Neuronal stem cell (in vitro differentiated cells): Measurements from ENCODE around the gene GRIFIN.

Source experiments
- DNase-seq: peaks from one replicate; pipeline ENCODE4 v3.0.0-alpha.2; 2013; ENCODE audit warnings: low spot score
- H2AFZ ChIP-seq: one replicate; pipeline ENCODE4 v1.6.1; 2013; ENCODE audit warnings: mild to moderate bottlenecking, low read length, inconsistent platforms
- H2AK5ac ChIP-seq: 2 replicates; pipeline ENCODE4 v1.6.1; 2013; ENCODE audit warnings: low read depth, mild to moderate bottlenecking, inconsistent platforms, low read length, moderate library complexity, mixed read lengths
- H2BK120ac ChIP-seq: 2 replicates; pipeline ENCODE4 v1.6.1; 2013; ENCODE audit warnings: low read depth, mild to moderate bottlenecking, inconsistent platforms, low read length, moderate library complexity, mixed read lengths
- H2BK12ac ChIP-seq: one replicate; pipeline ENCODE4 v1.6.1; 2013; ENCODE audit warnings: low read length, inconsistent platforms
- H2BK15ac ChIP-seq: 2 replicates; pipeline ENCODE4 v1.6.1; 2013; ENCODE audit warnings: mild to moderate bottlenecking, low read length, inconsistent platforms, mixed read lengths
- H2BK5ac ChIP-seq: one replicate; pipeline ENCODE4 v1.6.1; 2013; ENCODE audit warnings: inconsistent platforms, mild to moderate bottlenecking, low read length, moderate library complexity
- H3K14ac ChIP-seq: one replicate; pipeline ENCODE4 v1.6.1; 2013; ENCODE audit warnings: low read length, inconsistent platforms
- H3K18ac ChIP-seq: 2 replicates; pipeline ENCODE4 v1.6.1; 2013; ENCODE audit warnings: low read length, inconsistent platforms
- H3K23ac ChIP-seq: 2 replicates; pipeline ENCODE4 v1.6.1; 2013; ENCODE audit warnings: low read depth, mild to moderate bottlenecking, mixed read lengths, low read length, inconsistent platforms; ENCODE audit not compliant: poor library complexity
- H3K27ac ChIP-seq: replicated peaks from 3 replicates; pipeline ENCODE4 v1.5.1; 2013; ENCODE audit warnings: low read length, inconsistent platforms
- H3K27me3 ChIP-seq, 3 experiments: 2 replicates each; pipeline ENCODE4 v1.6.1; 2013; ENCODE audit warnings: low read length in 3 of 3, mild to moderate bottlenecking in 2 of 3, inconsistent platforms in 1 of 3, low read depth in 1 of 3, mixed read lengths in 1 of 3, moderate library complexity in 1 of 3; ENCODE audit not compliant: control insufficient read depth in 3 of 3, insufficient read depth in 3 of 3
- H3K36me3 ChIP-seq, 2 donors: replicated peaks in 1 of 2; 2 replicates each; pipeline ENCODE4 v1.6.1; 2013; ENCODE audit warnings: low read length in 2 of 2; ENCODE audit not compliant: control insufficient read depth in 2 of 2, insufficient read depth in 2 of 2
- H3K4ac ChIP-seq: 2 replicates; pipeline ENCODE4 v1.6.1; 2013; ENCODE audit warnings: inconsistent platforms, mild to moderate bottlenecking, low read length, moderate library complexity
- H3K4me1 ChIP-seq, 2 donors: 1 replicate in 1 of 2; 2 replicates in 1 of 2; pipeline ENCODE4 v1.6.1; 2013; ENCODE audit warnings: low read length in 2 of 2, low read depth in 1 of 2; ENCODE audit not compliant: control insufficient read depth in 2 of 2, insufficient read depth in 1 of 2
- H3K4me2 ChIP-seq: one replicate; pipeline ENCODE4 v1.6.1; 2013; ENCODE audit warnings: mild to moderate bottlenecking, low read length, inconsistent platforms; ENCODE audit not compliant: insufficient read depth, poor library complexity, severe bottlenecking
- H3K4me3 ChIP-seq, 2 donors: 2 replicates each; pipeline ENCODE4 v1.5.1; 2013; ENCODE audit warnings: low read length in 2 of 2, mild to moderate bottlenecking in 2 of 2, inconsistent platforms in 1 of 2, moderate library complexity in 1 of 2
- H3K79me1 ChIP-seq: one replicate; pipeline ENCODE4 v1.6.1; 2013; ENCODE audit warnings: low read depth, mild to moderate bottlenecking, inconsistent platforms, low read length, moderate library complexity
- H3K9ac ChIP-seq: one replicate; pipeline ENCODE4 v1.6.1; 2013; ENCODE audit warnings: mild to moderate bottlenecking, low read depth, low read length, inconsistent platforms; ENCODE audit not compliant: poor library complexity
- H3K9me3 ChIP-seq, 2 donors: replicated peaks in 1 of 2; 2 replicates each; pipeline versions ENCODE3 to v1.6.1; 2013; ENCODE audit warnings: low read length in 2 of 2, mild to moderate bottlenecking in 2 of 2, inconsistent platforms in 1 of 2, low read depth in 1 of 2, mixed read lengths in 1 of 2, moderate library complexity in 1 of 2; ENCODE audit not compliant: control insufficient read depth in 2 of 2, insufficient read depth in 1 of 2
- H4K8ac ChIP-seq: one replicate; pipeline ENCODE4 v1.6.1; 2013; ENCODE audit warnings: low read depth, mild to moderate bottlenecking, inconsistent platforms, low read length, moderate library complexity
- H4K91ac ChIP-seq: one replicate; pipeline ENCODE4 v1.6.1; 2013; ENCODE audit warnings: low read length, low read depth, mild to moderate bottlenecking, inconsistent platforms; ENCODE audit not compliant: poor library complexity
- WGBS, 2 donors: extraction: QIAGEN DNeasy Blood & Tissue Kit; methylation state at CpG; one replicate each; pipeline ENCODE4 v1.1.7; 2013; ENCODE audit warnings: missing lambda C conversion rate in 2 of 2, mixed read lengths in 1 of 2; ENCODE audit not compliant: insufficient read length in 2 of 2, insufficient replicate concordance in 1 of 2; ENCODE audit errors: extremely low coverage in 2 of 2; 5-methylcytosine and 5-hydroxymethylcytosine counted together

The GRIFIN gene

DNA sequence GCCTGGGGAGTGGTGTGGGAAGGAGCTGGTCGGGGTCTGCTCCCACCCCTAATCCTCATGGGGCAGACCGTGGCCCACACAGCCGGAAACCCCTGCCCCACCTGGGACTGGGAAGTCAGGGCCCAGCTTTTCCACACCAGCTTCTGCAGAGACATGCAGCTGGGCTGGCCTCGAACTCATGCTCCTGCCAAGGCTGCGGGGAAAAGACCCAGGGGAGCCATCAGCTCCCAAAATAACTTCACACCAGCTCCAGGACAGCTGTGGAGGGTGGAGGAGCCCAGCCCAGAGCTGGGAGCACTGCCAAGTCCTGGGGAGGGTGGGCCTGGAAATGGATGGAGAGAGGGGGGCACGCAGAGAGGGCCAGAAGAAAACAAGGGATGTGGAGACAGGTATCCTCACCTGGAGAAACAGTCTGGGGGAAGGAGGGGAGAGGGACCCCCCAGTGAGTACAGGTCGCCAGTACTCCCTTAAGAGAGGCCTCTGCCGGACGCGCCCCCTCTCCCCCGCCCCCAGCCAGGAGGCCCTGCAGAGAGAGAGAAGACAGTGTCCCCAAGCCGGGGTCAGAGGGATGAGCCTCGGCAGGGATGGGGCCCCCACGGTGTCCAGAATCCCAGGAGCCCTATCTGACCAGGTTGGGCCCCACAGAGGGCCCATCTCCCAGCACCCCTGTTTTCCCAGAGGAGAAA is 11.5 kb upstream of the GRIFIN start:
- Histone ChIP-seq H3K79me1 (no peaks in the 10 kb centered on the region), H2AK5ac (peak overlapping the region; percentile 98), H2AFZ (no peak overlapping the region), H3K27me3 (no peaks in the 10 kb centered on the region), H4K8ac (no peak overlapping the region), H3K23ac (no peak overlapping the region), H3K27ac (no peak overlapping the region), H2BK120ac (peak overlapping the region; percentile 47), H2BK5ac (peak overlapping the region; percentile 66), H3K4me3 (no peak overlapping the region), H3K18ac (peak overlapping the region; percentile 89), H3K36me3 (no peaks in the 10 kb centered on the region), H3K4me1 (peaks cover 9 to 13% of the 10 kb centered on the region in 2 donors), H4K91ac (peak overlapping the region; percentile 30), H3K9me3 (peaks cover 2 to 3% of the 10 kb centered on the region in 2 donors), H3K4me2 (no peak overlapping the region), H3K4ac (peak overlapping the region; percentile 66), H3K14ac (no peak overlapping the region), H3K9ac (no peak overlapping the region), H2BK15ac (peak overlapping the region; percentile 98), H2BK12ac (peak overlapping the region; percentile 84)
- WGBS, 2 donors: no CpG with 5 or more reads among the region's 14 CpGs
- no peak for DNase-seq

DNA sequence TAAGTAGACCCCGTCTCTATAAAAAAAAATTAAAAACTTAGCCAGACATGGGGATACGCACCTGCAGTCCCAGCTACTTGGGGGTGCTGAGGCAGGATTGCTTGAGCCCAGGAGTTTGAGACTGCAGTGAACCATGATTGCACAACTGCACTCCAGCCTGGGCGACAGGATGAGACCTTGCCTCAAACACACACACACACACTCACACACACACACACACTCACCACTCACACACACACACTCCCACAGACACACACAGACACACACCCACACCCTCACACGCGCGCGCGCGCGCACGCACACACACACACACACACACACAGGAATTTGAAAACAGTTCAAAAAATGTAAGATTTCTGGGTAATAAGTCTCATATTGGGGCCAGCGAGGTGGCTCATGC is 8.7 kb upstream of the GRIFIN start:
- peak overlapping the region; percentile 88 for H2AK5ac ChIP-seq
- no peak overlapping the region for H2BK120ac ChIP-seq
- H3K36me3 ChIP-seq: no peaks in the 10 kb centered on the region
- no peak overlapping the region for H4K8ac ChIP-seq
- no peak overlapping the region for H3K27ac ChIP-seq
- H3K9ac ChIP-seq: no peak overlapping the region
- DNase-seq: no peak
- peaks cover 4 to 5% of the 10 kb centered on the region in 2 donors for H3K9me3 ChIP-seq
- no peak overlapping the region for H3K4me3 ChIP-seq
- no peak overlapping the region for H3K14ac ChIP-seq
- no peaks in the 10 kb centered on the region for H3K27me3 ChIP-seq
- H2AFZ ChIP-seq: no peak overlapping the region
- no peak overlapping the region for H4K91ac ChIP-seq
- no peak overlapping the region for H3K23ac ChIP-seq
- no peak overlapping the region for H3K4ac ChIP-seq
- H3K18ac ChIP-seq: no peak overlapping the region
- 100% methylated on average over 2 of the region's 12 CpGs; no CpG with 5 or more reads in 1 of the 2 donors for WGBS, 2 donors
- no peak overlapping the region for H2BK12ac ChIP-seq
- no peaks in the 10 kb centered on the region for H3K79me1 ChIP-seq
- peak overlapping the region; percentile 98 for H2BK15ac ChIP-seq
- H3K4me2 ChIP-seq: no peak overlapping the region
- peaks cover 11 to 13% of the 10 kb centered on the region in 2 donors for H3K4me1 ChIP-seq
- no peak overlapping the region for H2BK5ac ChIP-seq

DNA sequence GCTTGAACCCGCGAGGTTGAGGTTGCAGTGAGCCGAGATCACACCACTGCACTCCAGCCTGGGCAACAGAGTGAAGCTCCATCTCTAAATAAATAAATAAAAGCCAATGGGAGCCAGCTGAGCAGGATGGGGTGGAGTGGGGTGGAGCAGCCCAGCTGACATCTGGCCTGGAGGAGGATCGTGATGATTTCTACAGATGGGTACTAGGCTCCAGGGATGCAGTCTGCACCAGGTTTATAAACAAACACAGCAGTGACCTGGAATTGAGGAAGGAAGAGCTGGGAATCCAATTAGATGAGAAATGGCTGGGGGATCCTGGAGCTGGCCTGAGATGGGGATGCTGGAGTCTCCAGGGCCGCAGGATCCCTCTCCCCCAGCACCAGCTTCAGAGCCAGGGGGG is 7.3 kb upstream of the GRIFIN start:
- Histone ChIP-seq H3K4me3 (no peak overlapping the region), H2BK5ac (no peak overlapping the region), H3K18ac (peak overlapping the region; percentile 70), H3K4me1 (peaks cover 8 to 10% of the 10 kb centered on the region in 2 donors), H3K9me3 (peaks cover 4 to 5% of the 10 kb centered on the region in 2 donors), H2AK5ac (peak overlapping the region; percentile 83), H2BK15ac (peak overlapping the region; percentile 91), H3K9ac (no peak overlapping the region), H2BK12ac (no peak overlapping the region), H3K27me3 (no peaks in the 10 kb centered on the region), H4K8ac (no peak overlapping the region), H3K36me3 (no peaks in the 10 kb centered on the region), H3K4me2 (no peak overlapping the region), H2AFZ (no peak overlapping the region), H3K14ac (no peak overlapping the region), H2BK120ac (no peak overlapping the region), H3K4ac (no peak overlapping the region), H3K23ac (no peak overlapping the region), H3K27ac (no peak overlapping the region), H3K79me1 (no peaks in the 10 kb centered on the region), H4K91ac (peak overlapping the region; percentile 22)
- no CpG with 5 or more reads among the region's 5 CpGs for WGBS, 2 donors
- no peak for DNase-seq

DNA sequence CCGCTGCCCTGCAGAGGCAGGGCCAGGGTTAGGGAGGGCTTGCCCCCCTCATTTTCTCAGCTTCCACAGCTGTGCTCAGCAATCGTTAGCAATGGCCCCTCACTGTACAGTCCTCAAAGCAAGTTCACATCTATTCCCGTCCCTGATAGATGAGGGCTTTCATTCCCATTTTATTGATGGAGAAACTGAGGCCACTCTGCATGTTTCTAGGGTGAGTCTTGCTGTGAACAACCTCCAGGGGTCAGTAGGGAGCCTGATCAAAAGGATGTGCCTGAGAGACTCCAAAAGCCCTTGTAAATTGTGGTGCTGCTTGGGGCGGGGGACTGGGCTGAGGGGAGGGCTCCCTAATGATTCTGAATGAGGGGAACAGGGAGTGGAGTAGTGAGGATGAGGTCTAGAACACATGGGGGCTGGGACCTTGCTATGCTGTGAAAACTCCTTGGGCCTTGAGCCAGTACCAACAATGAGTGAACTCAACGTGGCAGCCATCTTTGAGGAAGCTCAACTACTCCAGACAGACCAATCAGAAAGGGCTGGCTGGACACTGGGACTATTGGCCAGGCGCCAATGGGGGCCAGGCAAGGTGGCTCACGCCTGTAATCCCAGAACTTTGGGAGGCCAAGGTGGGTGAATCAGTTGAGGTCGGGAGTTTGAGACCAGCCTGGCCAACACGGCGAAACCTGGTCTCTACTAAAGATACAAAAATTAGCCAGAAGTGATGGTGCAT is 6.7 kb upstream of the GRIFIN start:
- Histone ChIP-seq H4K91ac (no peak overlapping the region), H3K4me1 (peaks cover 10% of the 10 kb centered on the region in 2 donors), H4K8ac (no peak overlapping the region), H3K27ac (no peak overlapping the region), H2BK12ac (peak overlapping the region; percentile 43), H3K9me3 (peaks cover 4 to 5% of the 10 kb centered on the region in 2 donors), H2AFZ (no peak overlapping the region), H3K79me1 (no peaks in the 10 kb centered on the region), H2BK5ac (no peak overlapping the region), H3K18ac (peak overlapping the region; percentile 61), H3K14ac (no peak overlapping the region), H3K9ac (no peak overlapping the region), H3K4me2 (no peak overlapping the region), H2BK120ac (no peak overlapping the region), H3K27me3 (no peaks in the 10 kb centered on the region), H2BK15ac (no peak overlapping the region), H3K4me3 (no peak overlapping the region), H3K4ac (no peak overlapping the region), H3K36me3 (no peaks in the 10 kb centered on the region), H2AK5ac (peak overlapping the region; percentile 83), H3K23ac (no peak overlapping the region)
- DNase-seq: no peak
- WGBS, 2 donors: no CpG with 5 or more reads among the region's 10 CpGs
